A673 (cell line): ENCODE data around the gene CBFA2T3. TPM values are rescaled to one million over a fixed set of nuclear protein-coding genes. Genes with fewer than 3 reads are reported as not detected.
"Not testable (repeated sequence)": the region's sequence is repeated elsewhere in the genome, so short reads cannot be mapped to it uniquely, and the experiment has no call there.

ENCODE experiments used
- BruUV-seq: library from RNA; stranded (reverse); fragments of 400-500 nt; replicated peaks from 2 replicates; lab custom pipeline; 2021; lab: Mats Ljungman, UMichigan
- CTCF ChIA-PET: fragments of 300-600 bp; sonication (Branson Sonifier 250); formaldehyde crosslinking; loops from one replicate; lab custom pipeline; 2022; ENCODE audit warnings: antibody characterized with exemption; lab: Charles Lee
- POLR2A ChIA-PET: fragments of 300-600 bp; sonication (Branson Sonifier 250); formaldehyde crosslinking; loops from one replicate; lab custom pipeline; 2022; ENCODE audit warnings: antibody characterized with exemption; ENCODE audit not compliant: low non-redundant PET; lab: Charles Lee
- DNase-seq: peaks from one replicate; pipeline ENCODE4 v3.0.0-alpha.2; 2015; ENCODE audit warnings: low spot score
- H3K27ac ChIP-seq: fragments of 200-600 bp; sonication (generic); 2 replicates; pipeline ENCODE4 v1.5.1; 2016; ENCODE audit warnings: mixed run types, low read depth, mild to moderate bottlenecking, mixed read lengths, antibody characterized with exemption, low read length; ENCODE audit not compliant: poor library complexity, severe bottlenecking
- H3K27me3 ChIP-seq: fragments of 200-600 bp; sonication (generic); replicated peaks from 2 replicates; pipeline ENCODE4 v1.6.1; 2017; ENCODE audit warnings: mixed run types, low read depth, mild to moderate bottlenecking, mixed read lengths, antibody characterized with exemption, low read length; ENCODE audit not compliant: insufficient read depth, poor library complexity
- H3K36me3 ChIP-seq: fragments of 200-600 bp; sonication (generic); 2 replicates; pipeline ENCODE4 v1.6.1; 2016; ENCODE audit warnings: mixed run types, mild to moderate bottlenecking, mixed read lengths, antibody characterized with exemption, low read length; ENCODE audit not compliant: insufficient read depth, poor library complexity, severe bottlenecking
- H3K4me1 ChIP-seq: fragments of 200-600 bp; sonication (generic); 2 replicates; pipeline ENCODE4 v1.6.1; 2017; ENCODE audit warnings: mixed run types, mild to moderate bottlenecking, mixed read lengths, antibody characterized with exemption, low read length; ENCODE audit not compliant: insufficient read depth, poor library complexity, severe bottlenecking
- H3K4me3 ChIP-seq: fragments of 200-600 bp; sonication (generic); 2 replicates; pipeline ENCODE4 v1.5.1; 2016; ENCODE audit warnings: low read depth, mixed run types, mild to moderate bottlenecking, mixed read lengths, low read length; ENCODE audit not compliant: poor library complexity, severe bottlenecking
- H3K9me3 ChIP-seq: fragments of 200-600 bp; sonication (generic); 2 replicates; pipeline ENCODE4 v1.6.1; 2016; ENCODE audit warnings: mixed run types, low read depth, mild to moderate bottlenecking, mixed read lengths, antibody characterized with exemption, low read length; ENCODE audit not compliant: poor library complexity, severe bottlenecking
- EZH2 ChIP-seq: fragments of 200-600 bp; sonication (generic); IDR thresholded peaks from 2 replicates; pipeline ENCODE4 v1.6.1; 2017; ENCODE audit warnings: borderline replicate concordance, low read depth, mild to moderate bottlenecking, mixed read lengths, antibody characterized with exemption, low read length; ENCODE audit not compliant: poor library complexity, severe bottlenecking
- intact Hi-C: fragments of 100-400 bp; cut with micrococcal nuclease; formaldehyde crosslinking; loops from one replicate; pipeline ENCODE4 v1.10.0; 2022; ENCODE audit not compliant: unreplicated experiment
- total RNA-seq: library from RNA; stranded (reverse); gene quantifications from 2 replicates; pipeline ENCODE4 v1.2.3, GENCODE V29; 2021
- TF ChIP-seq, protein P1 (sequence below): fragments of 300-800, 200-600 bp; sonication (generic); conservative IDR thresholded peaks from 2 replicates; pipeline ENCODE4 v1.5.1; 2017; ENCODE audit warnings: low read depth, mild to moderate bottlenecking, antibody characterized with exemption, low read length, moderate library complexity, mixed read lengths

CBFA2T3 gene
- total RNA-seq, 1 experiment from 2014 or later, result 1.7 TPM

DNA sequence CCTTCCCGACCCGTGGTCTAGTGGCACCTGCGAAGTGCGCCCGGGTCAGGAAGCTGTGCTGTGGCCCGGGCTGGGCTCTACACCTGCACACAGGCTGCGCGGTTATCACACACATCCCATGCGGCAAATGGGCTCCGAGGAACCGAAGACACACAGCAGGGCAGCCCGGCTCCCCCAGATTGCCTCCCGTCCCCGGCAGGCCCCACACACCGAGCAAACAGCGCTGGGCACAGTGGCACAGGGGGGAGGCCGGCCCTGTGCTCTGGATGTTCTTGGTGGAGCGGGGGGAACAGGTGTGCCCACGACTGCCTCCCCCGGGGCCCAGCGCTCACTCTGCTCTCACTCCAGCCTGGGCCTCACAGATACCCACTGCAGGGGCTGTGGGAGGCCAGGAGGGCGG is 81.7 kb downstream of the CBFA2T3 start:
- no peak overlapping the region for H3K27ac ChIP-seq
- TF ChIP-seq, protein P1, sequence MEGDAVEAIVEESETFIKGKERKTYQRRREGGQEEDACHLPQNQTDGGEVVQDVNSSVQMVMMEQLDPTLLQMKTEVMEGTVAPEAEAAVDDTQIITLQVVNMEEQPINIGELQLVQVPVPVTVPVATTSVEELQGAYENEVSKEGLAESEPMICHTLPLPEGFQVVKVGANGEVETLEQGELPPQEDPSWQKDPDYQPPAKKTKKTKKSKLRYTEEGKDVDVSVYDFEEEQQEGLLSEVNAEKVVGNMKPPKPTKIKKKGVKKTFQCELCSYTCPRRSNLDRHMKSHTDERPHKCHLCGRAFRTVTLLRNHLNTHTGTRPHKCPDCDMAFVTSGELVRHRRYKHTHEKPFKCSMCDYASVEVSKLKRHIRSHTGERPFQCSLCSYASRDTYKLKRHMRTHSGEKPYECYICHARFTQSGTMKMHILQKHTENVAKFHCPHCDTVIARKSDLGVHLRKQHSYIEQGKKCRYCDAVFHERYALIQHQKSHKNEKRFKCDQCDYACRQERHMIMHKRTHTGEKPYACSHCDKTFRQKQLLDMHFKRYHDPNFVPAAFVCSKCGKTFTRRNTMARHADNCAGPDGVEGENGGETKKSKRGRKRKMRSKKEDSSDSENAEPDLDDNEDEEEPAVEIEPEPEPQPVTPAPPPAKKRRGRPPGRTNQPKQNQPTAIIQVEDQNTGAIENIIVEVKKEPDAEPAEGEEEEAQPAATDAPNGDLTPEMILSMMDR, result no peak
- TF ChIP-seq EZH2, result no peak
- intact Hi-C loops, result no loop called here
- no peaks in the 10 kb centered on the region for H3K9me3 ChIP-seq
- no TSS peak for BruUV-seq
- H3K4me3 ChIP-seq, result no peak overlapping the region
- DNase-seq, result no peak
- POLR2A ChIA-PET, result no interaction called here
- no peaks in the 10 kb centered on the region for H3K4me1 ChIP-seq
- CTCF ChIA-PET, result no interaction called here
- H3K36me3 ChIP-seq, result no peaks in the 10 kb centered on the region
- no peaks in the 10 kb centered on the region for H3K27me3 ChIP-seq

DNA sequence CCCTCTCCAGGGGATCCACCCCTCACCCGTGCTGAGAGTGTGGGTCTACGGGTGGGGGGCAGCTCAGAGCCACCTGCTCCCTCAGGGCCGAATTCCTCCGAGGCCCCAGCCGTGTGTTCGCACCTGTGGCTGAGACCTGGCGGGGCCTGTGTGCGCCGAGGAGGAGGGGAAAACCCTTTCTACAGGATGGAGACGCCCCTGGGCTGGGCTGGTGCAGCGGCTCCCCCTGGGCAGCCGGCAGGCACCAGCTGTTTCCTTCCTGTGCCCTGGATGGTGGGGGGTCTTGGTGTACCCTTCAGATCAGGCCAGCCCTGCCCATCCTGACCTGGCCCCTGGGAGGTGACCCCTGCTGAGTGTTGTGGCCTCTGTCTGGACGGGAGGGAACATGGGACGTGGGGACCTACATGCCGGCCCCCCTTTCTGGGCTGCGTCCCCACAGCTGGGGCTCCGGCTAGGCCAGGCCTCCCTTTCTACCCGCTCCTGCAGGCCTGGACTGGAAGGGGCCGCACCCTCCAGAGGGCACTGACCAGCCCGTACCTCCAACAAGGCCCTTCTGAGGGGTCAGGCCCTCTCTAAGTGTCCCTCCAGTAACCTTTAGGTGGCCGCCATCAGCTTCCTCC is 82.2 kb downstream of the CBFA2T3 start:
- no peaks in the 10 kb centered on the region for H3K36me3 ChIP-seq
- H3K4me1 ChIP-seq, result no peaks in the 10 kb centered on the region
- CTCF ChIA-PET, result no interaction called here
- H3K4me3 ChIP-seq, result no peak overlapping the region
- no peaks in the 10 kb centered on the region for H3K9me3 ChIP-seq
- no peak for TF ChIP-seq EZH2
- TF ChIP-seq, protein P1, result no peak
- no TSS peak for BruUV-seq
- no peaks in the 10 kb centered on the region for H3K27me3 ChIP-seq
- DNase-seq, result no peak
- POLR2A ChIA-PET, result no interaction called here
- intact Hi-C loops, result no loop called here
- H3K27ac ChIP-seq, result no peak overlapping the region

DNA sequence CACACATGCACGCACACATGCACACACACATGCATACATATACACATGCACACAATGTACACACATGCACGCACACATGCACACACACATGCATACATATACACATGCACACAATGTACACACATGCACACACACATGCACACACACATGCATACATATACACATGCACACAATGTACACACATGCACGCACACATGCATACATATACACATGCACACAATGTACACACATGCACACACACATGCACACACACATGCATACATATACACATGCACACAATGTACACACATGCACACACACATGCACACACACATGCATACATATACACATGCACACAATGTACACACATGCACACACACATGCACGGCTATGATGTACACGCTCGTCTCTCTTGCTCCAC is 82.7 kb downstream of the CBFA2T3 start:
- CTCF ChIA-PET, H3K4me1 ChIP-seq, BruUV-seq, DNase-seq, H3K4me3 ChIP-seq, intact Hi-C loops, H3K27me3 ChIP-seq, H3K27ac ChIP-seq, H3K9me3 ChIP-seq, H3K36me3 ChIP-seq: not testable (repeated sequence)
- POLR2A ChIA-PET, result interaction anchor here (0.6 kb wide), 1 partner anchor 713 kb away, joined by 4 read pairs; no protein-coding TSS in a partner anchor
